Loucy (cell line): Measurements from ENCODE around the gene PIAS2.

Experiments used
- H2AFZ ChIP-seq: fragments of 200-600 bp; sonication (generic); 2 replicates; pipeline ENCODE4 v1.6.0; 2016; ENCODE audit warnings: antibody characterized with exemption, mild to moderate bottlenecking, low read length, moderate library complexity
- H3F3A ChIP-seq: fragments of 200-600 bp; 2 replicates; pipeline ENCODE4 v1.6.0; 2016; ENCODE audit warnings: antibody characterized with exemption, low read depth, mild to moderate bottlenecking
- H3K27me3 ChIP-seq: fragments of 200-600 bp; sonication (generic); 2 replicates; pipeline ENCODE4 v1.6.1; 2014; ENCODE audit warnings: low read length, mild to moderate bottlenecking; ENCODE audit not compliant: insufficient read depth, poor library complexity, severe bottlenecking
- H3K36me3 ChIP-seq: fragments of 200-600 bp; sonication (generic); 2 replicates; pipeline ENCODE4 v1.6.1; 2016; ENCODE audit warnings: low read length; ENCODE audit not compliant: insufficient read depth
- H3K4me1 ChIP-seq: fragments of 200-600 bp; sonication (generic); 2 replicates; pipeline ENCODE4 v1.5.1; 2014; ENCODE audit warnings: low read length, mild to moderate bottlenecking; ENCODE audit not compliant: insufficient read depth, poor library complexity, severe bottlenecking
- H3K4me2 ChIP-seq: fragments of 200-600 bp; sonication (generic); 2 replicates; pipeline ENCODE4 v1.6.0; 2014; ENCODE audit warnings: antibody characterized with exemption, low read length, low read depth, mild to moderate bottlenecking; ENCODE audit not compliant: poor library complexity, severe bottlenecking
- H3K4me3 ChIP-seq: fragments of 200-600 bp; sonication (generic); 2 replicates; pipeline ENCODE4 v1.5.1; 2014; ENCODE audit warnings: low read length, mild to moderate bottlenecking, mixed read lengths; ENCODE audit not compliant: poor library complexity, severe bottlenecking
- H3K79me2 ChIP-seq: fragments of 200-600 bp; sonication (generic); 2 replicates; pipeline ENCODE4 v1.6.1; 2014; ENCODE audit warnings: low read length; ENCODE audit not compliant: insufficient read depth
- H3K9ac ChIP-seq: fragments of 200-600 bp; sonication (generic); 2 replicates; pipeline ENCODE4 v1.6.0; 2014; ENCODE audit warnings: mild to moderate bottlenecking, low read depth, low read length, moderate library complexity; ENCODE audit not compliant: poor library complexity, severe bottlenecking
- H3K9me2 ChIP-seq: fragments of 200-600 bp; sonication (generic); replicated peaks from 2 replicates; pipeline ENCODE4 v1.6.1; 2016; ENCODE audit warnings: low read depth, low read length, mixed read lengths
- H3K9me3 ChIP-seq: fragments of 200-600 bp; sonication (generic); 2 replicates; pipeline ENCODE4 v1.6.1; 2014; ENCODE audit warnings: mild to moderate bottlenecking, antibody characterized with exemption, low read length, low read depth; ENCODE audit not compliant: insufficient read depth
- H4K20me1 ChIP-seq: fragments of 200-600 bp; sonication (generic); 2 replicates; pipeline ENCODE4 v1.6.0; 2014; ENCODE audit warnings: antibody characterized with exemption, low read length, mild to moderate bottlenecking; ENCODE audit not compliant: insufficient read depth, poor library complexity, severe bottlenecking
- CTCF ChIP-seq: fragments of 200-600 bp; sonication (generic); conservative IDR thresholded peaks from 2 replicates; pipeline ENCODE4 v1.5.1; 2014; ENCODE audit warnings: mild to moderate bottlenecking, antibody characterized with exemption, low read length
- EZH2phosphoT487 ChIP-seq: fragments of 200-600 bp; IDR thresholded peaks from 2 replicates; pipeline ENCODE4 v1.6.1; 2018; ENCODE audit warnings: antibody characterized with exemption, mild to moderate bottlenecking, moderate library complexity, borderline replicate concordance

The PIAS2 gene

DNA sequence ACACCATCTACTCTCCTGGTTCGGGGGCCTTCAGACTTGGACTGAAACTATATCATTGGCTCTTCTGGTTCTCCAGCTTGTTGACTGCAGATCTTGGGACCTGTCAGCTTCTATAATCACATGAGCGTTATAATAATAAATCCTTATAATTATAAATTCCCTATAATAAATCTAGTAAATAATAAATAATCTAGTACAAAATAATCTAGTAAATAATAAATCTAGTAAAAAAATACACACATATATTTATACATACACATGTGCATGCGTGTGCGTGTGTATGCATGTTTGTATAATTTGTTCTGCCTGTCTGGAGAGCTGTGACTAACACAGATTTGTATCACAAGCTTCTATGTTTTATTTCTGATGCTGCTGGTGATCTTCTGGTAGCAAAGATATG is 40.9 kb upstream of the PIAS2 start:
- H2AFZ ChIP-seq = no peak overlapping the region
- no peaks in the 10 kb centered on the region for H3K79me2 ChIP-seq
- no peaks in the 10 kb centered on the region for H4K20me1 ChIP-seq
- H3K9me2 ChIP-seq = no peaks in the 10 kb centered on the region
- no peaks in the 10 kb centered on the region for H3K27me3 ChIP-seq
- no peak overlapping the region for H3K9ac ChIP-seq
- no peaks in the 10 kb centered on the region for H3F3A ChIP-seq
- H3K36me3 ChIP-seq = no peaks in the 10 kb centered on the region
- no peak overlapping the region for H3K4me3 ChIP-seq
- H3K4me1 ChIP-seq = no peaks in the 10 kb centered on the region
- H3K9me3 ChIP-seq = no peaks in the 10 kb centered on the region
- TF ChIP-seq CTCF (no peak), EZH2phosphoT487 (no peak)
- H3K4me2 ChIP-seq = no peak overlapping the region

GRCh38 chr18:46953195-46953594 is 35.9 kb upstream of the PIAS2 start:
- Histone ChIP-seq H3K9me3 (no peaks in the 10 kb centered on the region), H3K36me3 (no peaks in the 10 kb centered on the region), H2AFZ (no peak overlapping the region), H3K4me2 (no peak overlapping the region), H3F3A (no peaks in the 10 kb centered on the region), H3K4me3 (no peak overlapping the region), H3K79me2 (no peaks in the 10 kb centered on the region), H3K27me3 (no peaks in the 10 kb centered on the region), H3K9ac (no peak overlapping the region), H4K20me1 (no peaks in the 10 kb centered on the region), H3K4me1 (no peaks in the 10 kb centered on the region), H3K9me2 (no peaks in the 10 kb centered on the region)
- TF ChIP-seq EZH2phosphoT487 (no peak), CTCF (no peak)

- Histone ChIP-seq H2AFZ (no peak overlapping the region), H3K27me3 (no peaks in the 10 kb centered on the region), H3K9me3 (no peaks in the 10 kb centered on the region), H3K4me2 (no peak overlapping the region), H3K36me3 (no peaks in the 10 kb centered on the region), H3F3A (no peaks in the 10 kb centered on the region), H4K20me1 (no peaks in the 10 kb centered on the region), H3K9ac (no peak overlapping the region), H3K4me1 (no peaks in the 10 kb centered on the region), H3K9me2 (no peaks in the 10 kb centered on the region), H3K79me2 (no peaks in the 10 kb centered on the region), H3K4me3 (no peak overlapping the region)
- TF ChIP-seq EZH2phosphoT487 (no peak), CTCF (peak; percentile 77)
Measured at GRCh38 chr18:46950064-46950656, 32.9 kb upstream of the PIAS2 start.
